NOMO-1 treated with DMSO at 0.1 percent for 48 hours (cell line): Measurements from ENCODE around the gene MAML2.
"Not testable (repeated sequence)": the region's sequence is repeated elsewhere in the genome, so short reads cannot be mapped to it uniquely, and the experiment has no call there.

Source experiments
- DNase-seq: peaks from one replicate; lab custom pipeline; 2025; ENCODE audit not compliant: unreplicated experiment; lab: John Stamatoyannopoulos, UW

MAML2 gene

DNA sequence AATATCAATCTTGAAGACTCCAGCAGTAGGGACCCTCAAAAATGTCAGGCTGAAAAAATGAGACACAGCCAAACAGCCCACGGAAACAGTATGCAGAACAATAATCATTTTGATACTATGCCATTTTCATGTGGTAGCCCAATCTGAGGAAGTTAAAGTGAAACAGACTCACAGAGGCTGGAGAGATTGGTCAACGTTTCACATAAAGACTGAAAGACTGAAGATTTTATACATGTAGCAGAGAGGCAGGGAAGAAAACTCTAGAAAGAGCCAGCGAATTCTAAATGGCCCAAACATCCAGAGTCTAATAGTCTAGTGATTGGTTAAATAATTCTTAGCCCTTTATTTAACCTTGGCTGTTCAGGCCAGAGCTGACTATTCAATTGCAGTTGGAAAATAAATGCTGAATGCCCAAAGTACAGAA is 49.4 kb downstream of the MAML2 start:
- DNase-seq: peak; percentile 42

DNA sequence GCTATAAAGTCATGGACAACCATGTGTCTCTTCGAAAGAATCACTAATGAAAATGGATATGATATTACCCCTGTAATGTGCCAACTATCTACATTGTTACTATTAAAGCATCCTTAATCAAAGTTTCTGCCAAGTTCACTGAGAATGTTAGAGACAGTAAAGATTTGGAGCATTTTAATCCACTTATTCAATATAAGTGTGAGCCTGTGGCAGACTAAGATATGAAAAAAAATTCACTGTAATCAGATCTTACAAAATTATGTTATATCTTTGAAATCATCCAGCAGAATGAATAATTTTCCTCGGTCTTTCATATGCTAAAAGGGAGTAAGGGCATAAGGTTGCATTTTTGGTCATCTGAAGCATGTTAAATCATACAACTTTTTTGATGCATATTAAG is 49.9 kb downstream of the MAML2 start:
- DNase-seq: no peak

DNA sequence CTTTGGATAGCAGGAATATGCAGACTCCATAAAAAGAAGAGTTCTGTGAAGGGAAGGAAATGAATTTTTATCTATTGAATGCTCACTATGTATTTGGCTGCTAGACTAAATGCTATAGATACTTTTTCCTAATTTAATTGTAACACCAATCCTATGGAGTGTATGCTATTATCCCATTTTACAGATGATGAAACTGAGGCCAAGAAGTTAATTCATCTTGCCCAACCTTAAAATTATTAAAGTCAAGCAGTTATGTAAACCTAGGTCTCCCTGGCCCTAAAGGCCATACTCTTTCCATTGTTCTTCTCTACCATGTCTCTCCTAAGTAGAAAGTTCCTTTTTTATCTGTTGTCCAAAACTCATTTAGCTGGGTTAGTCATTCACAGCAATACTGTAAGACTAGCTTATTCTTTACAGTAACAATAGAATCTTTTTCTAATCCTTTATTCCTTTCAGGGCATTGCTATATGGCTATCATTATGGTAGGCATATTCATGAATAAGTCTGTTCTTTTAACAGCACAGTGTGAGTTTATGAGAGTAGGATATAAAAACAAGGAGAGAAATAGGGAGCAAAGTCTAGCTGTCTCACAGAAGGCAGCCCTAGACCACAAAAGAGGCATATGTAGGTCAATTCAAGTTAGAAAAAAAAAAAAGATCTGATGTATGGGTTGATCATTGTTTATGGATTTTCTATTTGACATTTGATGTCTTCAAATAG is 50.5 kb downstream of the MAML2 start:
- DNase-seq: no peak

DNA sequence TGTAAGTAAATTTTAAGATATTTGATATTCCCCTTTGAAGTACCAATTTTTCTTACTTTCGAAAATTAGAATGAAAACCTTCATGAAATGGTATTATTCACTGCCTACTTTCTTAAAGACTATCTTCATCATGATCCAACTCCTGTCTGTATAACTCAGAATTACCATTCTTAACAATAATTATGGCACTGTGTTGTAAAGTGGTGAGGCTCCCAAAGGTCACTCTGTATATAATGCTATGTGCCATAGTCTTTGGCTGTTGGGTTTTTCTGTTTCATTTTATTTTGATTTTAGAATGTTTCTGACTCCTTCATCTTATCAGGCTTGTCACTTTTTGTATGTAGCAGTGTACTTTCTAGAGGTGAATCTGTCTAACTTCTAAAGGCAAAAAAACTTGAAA is 52.4 kb downstream of the MAML2 start:
- DNase-seq: no peak

DNA sequence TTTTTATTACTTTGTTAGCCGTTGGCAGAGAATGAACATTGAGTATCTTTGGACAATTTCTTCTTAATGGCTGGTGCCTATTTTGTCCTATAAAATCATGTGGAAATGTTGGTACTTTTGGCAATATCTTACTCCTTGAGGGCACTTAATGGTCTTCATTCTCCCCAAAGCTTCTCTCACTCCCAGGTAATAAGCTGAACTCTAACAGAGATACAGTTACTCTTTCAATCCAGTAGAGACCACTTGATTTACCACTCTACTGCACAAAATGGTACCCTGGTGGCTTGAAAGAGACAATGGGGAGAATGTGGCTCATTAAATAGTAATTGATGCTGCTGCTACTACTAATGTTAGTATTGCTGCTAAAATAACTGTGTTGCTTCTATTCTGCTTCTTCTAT is 53.0 kb downstream of the MAML2 start:
- DNase-seq: no peak

DNA sequence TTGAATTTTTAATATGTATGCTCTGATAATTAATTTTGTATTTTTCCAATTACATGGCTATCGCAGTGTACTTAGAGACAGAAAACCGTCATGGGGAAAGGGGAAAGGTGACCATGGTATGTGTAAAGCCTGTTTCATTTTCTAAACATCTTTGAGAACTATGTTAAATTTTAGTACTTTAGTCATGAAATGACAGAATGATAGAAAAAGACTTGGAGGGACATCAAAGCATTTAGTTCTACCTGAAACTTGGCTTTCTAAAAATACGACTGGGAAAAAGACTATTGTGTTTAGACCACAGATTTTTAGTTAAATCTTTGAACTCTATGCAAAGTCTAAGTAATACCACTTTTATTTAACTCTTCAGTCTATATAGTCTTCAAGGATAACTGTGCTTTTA is 54.1 kb downstream of the MAML2 start:
- DNase-seq: no peak

DNA sequence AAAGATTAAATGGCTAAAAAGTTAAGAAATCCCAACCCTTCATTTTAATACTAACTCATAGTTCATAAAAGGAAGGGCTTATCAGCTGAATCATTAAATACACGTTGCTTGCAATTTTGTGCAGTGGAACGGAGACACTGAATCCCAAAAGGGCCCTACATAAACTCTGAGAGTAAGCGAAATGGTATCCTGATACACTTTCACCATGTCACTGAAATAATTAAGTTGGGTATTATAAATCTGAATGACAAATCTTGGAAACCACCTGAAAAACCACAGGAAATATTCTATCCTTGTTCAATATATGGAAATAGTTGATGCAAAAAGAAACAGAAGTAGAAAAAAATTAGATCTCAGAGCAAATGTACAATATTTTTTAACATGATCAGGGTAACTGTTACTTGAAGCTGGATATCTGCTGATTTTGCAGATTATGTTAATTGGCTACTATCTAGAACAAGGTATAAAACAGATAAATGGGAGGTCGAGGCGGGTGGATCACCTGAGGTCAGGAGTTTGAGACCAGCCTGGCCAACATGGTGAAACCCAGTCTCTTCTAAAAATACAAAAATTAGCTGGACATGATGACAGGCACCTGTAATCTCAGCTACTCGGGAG is 55.1 kb downstream of the MAML2 start:
- no peak for DNase-seq

DNA sequence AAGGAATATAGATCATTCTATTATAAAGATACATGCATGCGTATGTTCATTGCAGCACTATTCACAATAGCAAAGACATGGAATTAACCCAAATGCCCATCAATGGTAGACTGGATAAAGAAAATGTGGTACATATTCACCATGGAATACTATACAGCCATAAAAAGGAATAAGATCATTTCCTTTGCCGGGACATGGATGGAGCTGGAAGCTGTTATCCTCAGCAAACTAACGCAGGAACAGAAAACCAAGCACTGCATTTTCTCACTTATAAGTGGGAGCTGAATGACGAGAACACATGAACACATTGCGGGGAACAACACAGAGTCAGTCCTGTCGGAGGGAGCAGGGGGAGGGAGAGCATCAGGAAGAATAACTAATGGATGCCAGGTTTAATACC is 57.0 kb downstream of the MAML2 start:
- not testable (repeated sequence) for DNase-seq

DNA sequence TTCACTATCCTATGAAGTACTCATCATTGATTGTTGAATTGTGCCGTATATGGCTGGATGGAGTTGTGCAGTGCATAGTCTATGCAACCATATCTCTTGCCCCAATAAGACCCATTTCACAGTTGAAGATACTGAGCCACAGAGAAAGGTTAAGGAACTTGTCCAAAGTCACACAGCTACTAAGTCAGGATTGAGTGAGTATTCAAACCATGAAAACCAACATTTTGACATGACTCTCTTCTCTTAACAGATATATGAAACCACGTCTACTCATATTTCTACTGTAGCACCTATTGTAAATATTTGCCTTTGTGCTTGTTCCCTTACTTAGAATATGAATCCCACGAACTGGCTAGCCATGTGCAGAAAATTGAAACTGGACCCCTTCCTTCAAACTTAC is 58.1 kb downstream of the MAML2 start:
- no peak for DNase-seq

DNA sequence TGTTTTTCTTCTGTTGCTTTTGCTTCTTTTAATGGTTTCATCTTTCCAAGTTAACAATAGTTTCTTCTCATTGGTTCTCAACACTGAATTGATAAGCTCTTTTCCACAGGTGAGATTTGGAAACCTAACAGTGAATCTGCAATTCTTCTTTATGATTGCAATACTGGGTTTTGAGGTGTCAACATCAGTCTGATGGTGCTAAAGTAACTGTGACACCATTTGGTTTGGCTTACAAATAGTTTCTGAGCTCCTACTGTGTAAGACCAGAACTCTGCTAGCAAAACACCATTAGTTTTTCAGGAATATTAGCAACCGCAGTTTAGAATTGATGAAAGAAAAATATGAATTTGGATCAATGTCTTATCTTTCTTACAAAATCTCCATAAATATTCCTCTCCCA is 58.6 kb downstream of the MAML2 start:
- no peak for DNase-seq

DNA sequence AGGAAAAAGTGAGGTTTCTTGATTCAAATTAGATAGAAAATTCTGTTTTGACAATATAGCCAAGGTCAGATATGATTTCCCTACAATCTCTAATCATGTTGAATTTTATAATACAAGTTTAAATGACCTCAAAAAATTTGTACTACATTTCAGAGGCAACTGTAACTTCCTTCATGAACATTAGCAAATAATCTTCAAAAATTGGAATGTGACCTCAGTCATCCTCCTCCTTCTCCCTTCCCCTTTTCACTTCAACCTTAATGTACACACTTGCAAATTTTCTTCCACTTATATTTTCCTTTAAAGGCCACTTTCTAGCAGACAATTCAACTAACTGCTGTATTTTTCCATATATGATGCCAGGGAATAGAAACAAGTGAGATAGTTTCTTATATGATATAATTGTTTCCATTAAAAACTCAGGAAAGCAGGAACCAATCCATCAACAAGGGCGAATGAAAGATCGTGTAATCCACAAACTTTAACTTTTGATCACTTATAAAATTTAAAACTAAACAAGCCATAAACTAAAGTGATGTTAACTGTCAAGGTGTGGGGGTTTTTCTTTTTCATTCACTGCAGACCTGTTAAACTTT is 60.3 kb downstream of the MAML2 start:
- no peak for DNase-seq

DNA sequence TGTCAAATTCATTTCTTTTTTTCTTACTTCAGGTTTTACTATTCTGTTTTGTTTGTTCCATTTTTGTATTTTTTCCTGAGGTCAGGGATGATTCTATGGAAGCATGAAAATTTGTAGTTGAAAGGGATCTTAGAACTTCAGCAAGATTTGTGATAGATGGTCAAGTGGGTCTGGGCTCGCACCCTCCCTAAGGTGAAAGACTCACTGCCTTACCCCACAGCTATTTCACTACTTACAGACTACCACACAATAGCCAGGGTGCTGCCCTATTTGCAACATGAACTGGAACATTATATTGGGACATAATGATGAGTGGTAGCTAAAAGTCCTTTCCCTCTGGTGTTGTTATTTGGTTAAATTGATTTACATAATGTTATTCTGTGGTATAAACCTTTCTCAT is 62.6 kb downstream of the MAML2 start:
- no peak for DNase-seq

DNA sequence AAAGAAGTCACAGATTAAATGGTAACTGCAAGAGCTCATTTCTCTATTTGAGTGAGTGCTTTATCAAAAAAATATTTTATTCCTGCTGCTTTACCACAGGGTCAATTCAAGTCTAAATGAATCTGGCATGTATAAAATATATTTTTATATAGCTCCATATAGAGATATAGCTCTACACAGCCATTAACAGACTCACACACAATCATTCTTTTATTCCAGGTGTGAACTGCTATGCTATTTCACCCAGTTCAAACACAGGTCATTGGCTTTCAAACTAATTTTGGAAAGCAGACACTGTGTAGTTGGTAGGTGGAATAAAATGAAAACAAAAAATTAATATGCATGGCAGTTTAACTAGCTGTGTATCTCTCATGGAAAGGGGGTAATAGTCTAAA is 63.1 kb downstream of the MAML2 start:
- no peak for DNase-seq

DNA sequence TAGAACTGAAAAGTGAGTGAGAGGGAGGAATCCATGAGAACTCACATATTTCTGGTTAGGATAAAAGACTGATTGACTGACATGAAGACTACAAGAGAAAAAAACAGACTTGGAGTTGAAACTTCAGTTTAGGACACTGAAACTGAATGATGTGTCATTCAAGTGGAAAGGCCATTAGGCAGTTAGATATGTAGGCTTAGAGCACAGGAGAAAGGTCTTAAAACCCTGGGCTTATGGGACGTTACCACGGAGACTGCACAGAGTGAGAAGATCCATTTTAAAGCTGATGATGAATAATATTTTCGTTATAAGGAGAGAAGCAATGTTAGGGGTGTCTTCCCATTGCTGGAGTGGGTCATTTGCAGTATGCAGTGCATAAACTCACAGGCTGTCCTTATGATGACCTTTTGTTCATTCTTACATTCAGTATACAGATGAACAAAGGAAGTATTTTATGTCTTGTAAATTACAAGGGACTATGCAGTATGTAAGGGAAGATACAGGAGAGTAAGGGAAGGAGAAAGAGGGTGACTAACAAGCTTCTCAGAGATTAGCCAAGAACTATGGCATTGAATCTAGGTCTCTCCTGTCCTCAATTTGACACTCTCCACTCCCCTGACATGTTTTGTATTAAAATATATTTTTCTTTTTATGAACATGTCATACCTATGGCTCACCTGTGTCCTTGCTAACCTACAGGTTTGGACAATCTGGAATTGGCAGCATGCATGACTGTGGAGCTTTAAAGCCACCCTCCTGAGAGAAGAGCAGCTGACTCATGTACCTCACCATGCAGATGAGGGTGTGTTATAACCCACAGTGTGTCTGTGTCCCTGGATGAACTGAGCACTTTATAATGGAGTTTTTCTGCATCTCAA is 63.7 kb downstream of the MAML2 start:
- DNase-seq: no peak

DNA sequence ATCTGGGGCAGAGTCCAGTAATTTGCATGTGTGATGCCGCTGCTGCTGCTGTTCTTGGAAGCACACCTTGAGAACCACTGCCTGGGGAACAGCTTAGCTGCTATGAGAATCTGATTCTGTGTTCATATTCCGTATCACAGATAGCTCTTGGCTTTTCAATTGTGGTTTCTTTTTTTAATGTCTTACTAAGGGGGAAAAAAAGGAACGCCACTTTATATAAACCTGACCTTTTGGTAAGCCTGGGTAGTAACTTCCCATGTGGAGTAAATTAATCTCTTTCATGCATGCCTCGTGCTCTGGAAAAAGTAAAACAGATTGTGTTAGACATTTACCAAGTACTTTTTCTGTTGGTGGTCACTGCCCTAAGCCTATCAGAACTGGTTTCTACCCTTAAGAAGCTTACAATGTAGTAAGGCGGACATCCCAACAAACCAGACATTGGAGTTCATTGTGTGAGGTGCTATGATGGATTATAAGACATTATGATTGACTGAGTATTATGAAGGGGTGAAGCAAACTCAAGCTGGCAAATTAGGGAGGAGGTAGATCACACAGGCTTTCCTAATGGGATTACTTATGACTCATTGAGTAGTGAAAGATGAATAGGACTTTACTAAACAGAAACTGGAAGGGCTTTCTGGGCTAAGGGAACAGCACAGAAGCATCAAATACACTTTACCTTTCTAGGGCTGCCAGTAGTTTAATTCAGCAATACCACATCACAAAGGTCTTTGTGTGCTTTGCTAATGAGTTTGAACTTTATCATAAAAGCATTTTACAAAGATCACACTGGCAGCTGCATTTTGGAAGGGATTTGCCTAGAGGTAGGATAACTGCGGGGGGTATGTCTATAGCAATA is 64.7 kb downstream of the MAML2 start:
- DNase-seq: no peak

DNA sequence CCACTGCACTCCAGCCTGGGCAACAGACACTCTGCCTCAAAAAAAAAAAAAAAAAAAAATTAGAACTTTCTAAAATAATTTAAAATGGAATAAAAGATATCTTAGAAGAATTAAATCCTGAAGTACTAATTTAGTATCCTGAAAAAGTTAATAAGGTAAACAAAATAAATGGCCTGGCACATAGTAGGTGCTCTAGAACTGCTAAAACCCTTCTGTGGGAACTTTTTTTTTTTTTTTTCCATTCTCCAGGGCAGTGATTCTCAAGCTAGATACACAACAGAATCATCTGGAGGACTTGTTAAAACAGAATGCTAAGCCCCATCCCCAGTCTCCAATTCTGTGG is 65.3 kb downstream of the MAML2 start:
- no peak for DNase-seq

DNA sequence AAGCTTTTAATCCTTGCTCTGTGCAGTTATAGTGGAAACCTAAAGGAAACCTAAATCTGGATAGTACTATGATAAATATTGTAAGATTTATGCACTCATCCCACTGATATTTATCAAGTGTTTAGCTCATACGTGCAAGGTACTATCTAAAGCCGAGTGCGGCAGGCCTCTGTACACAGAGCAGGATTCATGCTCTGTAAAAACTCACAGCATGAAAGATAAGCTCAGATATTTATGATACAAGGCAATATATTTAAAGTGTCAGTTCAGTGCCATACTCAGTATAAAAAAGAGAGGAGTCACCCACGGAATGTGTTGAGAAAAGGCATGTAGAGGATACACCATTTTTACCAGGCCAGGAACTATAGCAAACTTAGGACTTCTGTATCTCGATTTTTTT is 66.2 kb downstream of the MAML2 start:
- DNase-seq: no peak

DNA sequence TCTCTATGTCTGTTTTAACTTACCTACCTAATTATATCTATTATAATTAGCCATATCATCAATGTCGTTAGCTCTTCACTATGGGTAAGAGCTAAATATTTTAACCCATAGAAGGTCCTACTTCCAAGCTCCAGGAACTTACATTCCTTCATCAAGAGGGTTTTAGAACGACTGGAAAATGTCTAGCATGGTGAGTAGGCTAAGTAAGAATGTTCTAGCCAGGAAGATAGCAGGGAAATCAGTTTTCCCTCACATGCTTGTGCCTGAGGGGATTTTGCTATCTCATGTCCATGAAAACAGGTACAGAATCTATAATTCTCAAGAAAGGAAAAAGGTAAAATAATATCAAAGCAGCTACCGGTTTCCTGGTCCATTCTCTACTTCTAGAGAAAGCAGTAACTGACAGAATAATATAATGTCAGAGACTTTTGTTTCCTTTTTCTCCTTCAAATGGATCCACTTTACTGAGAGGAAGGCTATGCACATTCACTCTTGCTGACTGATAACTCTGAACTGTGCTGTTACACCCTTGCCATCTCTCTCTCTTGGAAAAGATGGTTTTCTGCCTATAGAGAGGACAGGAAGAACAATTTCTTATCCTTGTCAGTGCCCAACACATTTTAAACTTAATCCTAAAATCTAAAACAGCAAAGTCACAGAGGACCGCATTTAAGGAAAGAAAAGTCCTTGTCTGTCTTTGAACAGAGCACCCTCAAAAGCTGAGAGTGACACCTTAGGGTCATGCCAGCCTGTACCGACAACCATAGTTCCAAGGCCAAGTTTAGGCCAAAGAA is 67.0 kb downstream of the MAML2 start:
- DNase-seq: no peak

DNA sequence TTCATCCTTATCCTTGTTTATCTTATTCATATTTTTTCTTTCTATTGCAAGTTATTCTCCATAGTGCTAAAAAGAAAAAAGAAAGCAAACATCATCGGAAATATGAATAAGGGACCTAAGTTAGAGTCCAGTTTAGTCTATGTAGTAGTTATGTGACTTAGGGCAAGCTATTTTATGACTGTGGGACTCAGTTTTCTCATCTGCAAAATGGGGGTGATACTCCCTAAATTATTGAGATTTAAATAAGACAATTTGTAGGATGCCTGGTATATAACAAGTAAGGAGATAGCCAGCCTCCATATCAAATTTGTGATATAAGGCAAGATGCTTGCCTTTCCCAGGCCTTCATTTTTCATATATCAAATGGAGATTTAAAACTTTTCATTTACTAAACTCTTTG is 69.5 kb downstream of the MAML2 start:
- no peak for DNase-seq
